NCI-H146 treated with DMSO at 0.1 percent for 48 hours (cell line): Measurements from ENCODE around the gene IGDCC3.

Experiments used
- DNase-seq: peaks from one replicate; lab custom pipeline; 2025; ENCODE audit not compliant: unreplicated experiment; lab: John Stamatoyannopoulos, UW

IGDCC3 gene

DNA sequence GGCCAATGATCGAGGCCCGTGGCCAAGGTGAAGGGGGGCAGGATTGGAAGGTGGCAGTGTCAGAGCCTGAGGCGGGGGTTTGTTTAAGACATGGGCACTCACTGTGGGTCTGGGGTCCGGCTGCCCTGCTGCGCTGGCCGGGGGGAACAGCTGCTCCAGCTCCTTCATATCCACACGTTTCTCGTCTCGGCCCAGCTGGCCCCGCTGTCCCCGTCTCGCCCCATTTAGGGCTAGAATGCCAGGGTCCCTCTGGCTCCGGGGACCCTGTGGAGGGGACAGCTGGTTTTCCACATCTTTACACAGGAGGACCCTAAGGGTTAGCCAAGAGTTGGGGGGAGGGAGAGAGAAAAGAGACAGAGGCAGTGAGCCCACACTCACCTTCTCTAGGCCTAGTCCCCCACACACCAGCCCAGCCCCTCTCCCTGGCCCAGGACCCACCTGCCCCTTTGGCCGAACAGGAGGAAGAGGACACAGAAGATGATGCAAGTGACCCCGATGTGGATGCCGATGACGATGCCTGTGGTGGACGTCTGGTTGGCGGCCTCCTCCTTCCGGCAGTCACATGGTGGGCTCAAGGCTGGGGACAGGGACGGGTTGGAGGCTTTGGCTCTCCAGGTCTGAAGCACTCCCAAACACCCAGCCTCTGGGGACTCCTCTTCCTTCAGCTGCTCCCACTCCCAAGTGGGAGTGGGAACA, 48.4 kb downstream of the IGDCC3 start:
- DNase-seq, result no peak

DNA sequence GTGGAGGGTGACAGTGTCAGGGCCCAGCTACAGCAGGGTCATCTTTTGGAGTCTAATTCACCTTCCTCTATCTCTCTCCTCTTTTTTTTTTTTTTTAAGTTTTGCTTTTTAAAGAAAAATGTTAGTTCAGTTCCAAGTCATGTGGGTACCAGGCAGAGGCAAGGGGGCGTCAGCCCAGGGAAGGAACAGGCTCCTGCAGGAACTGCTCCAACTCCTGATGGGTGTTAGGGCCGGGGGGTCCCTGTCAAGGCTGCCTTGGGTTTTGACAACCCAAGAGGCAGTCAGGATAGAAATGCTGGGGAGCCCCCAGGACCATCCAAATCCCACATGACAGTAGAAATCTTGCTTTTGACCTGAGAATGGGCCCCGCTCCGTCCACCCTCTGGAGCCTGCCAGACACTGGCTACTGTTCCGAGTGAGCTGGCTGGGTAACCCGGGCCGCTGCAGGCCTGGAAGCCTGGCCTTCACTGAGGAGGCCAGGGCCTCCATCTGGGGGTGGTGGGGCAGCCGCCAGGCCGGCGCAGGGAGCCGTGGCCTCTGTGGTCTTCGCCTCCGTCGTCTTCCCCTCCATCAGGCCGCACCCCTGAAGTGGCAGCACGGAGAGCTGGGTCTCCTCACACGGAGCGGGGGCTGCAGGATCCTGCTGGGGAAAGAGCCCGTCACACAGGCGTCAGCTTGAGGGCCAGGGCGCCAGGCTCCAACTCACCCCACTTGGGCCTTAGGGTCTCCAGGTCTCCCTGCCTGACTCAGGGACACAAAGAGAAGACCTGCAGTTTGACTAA, 49.1 kb downstream of the IGDCC3 start:
- no peak for DNase-seq

DNA sequence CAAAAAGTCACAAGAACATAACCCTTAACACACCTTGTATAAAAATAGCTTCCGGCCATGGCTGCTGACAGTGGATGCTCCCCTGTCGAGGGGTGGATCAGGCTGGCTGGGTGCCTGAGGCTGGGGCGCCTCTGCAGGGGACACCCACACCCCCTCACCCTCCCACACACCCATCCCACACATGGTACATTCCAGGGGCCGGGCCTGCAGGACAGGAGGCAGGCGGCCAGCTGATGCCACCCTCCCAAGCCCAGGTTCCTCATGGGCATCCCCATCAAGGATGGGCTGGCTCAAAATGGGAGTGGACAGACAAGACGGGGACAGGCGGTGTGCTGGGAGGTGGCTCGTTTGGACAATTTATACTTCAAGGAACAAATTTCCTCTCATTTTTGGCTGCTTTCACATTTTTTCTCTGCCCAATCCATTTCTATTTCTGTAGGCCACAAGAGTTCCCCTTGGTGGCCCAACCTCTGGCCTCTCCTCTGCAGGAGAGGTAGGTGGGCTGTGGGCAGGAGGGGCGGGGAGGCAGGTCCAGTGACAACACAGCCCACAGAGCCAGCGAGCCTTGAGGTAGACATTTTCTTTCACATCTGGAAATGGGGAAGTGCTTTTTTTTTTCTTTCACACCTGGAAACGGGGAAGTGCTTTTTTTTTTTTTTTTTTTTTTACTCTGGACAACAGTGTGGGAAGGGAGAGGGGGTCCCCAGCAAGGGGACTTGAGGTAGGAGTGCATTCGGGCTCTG, 50.0 kb downstream of the IGDCC3 start:
- no peak for DNase-seq

DNA sequence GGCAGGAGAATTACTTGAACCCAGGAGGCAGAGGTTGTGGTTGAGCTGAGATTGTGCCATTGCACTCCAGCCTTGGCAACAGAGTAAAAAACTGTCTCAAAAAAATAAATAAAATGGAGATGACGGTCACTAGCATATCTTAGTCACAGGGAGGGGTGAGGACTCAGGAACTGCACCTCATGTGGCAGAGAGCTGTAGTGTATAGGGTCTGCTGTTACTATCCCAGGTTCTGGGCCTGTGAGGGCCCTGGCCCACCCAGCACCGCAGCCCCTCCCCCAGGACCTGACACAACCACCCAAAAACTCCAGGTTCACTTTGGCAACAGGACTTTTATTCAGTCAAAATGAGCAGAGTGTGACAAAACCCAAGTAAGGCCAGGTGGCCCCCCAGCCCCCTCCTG, 51.0 kb downstream of the IGDCC3 start:
- DNase-seq, result no peak

DNA sequence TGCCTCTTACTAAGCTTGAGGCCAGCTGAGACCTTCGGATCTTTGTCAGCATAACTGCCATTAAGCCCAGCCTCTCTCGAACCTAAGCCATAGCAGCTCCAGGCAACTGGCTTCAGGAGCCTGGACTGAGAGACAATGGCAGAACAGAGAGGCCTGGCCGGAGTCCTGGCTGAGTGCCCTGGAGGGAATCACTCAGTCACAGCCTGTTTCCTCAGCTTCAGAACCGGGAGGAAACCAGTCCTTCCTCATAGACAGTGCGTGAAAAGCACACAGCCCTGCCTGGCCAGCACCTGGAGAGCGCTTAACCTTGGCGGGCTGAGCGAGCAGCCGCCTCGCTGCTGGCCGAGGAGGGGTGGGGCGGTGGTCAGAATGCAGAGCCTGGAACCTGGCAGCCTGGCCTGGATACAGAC, 51.7 kb downstream of the IGDCC3 start:
- DNase-seq, result no peak

DNA sequence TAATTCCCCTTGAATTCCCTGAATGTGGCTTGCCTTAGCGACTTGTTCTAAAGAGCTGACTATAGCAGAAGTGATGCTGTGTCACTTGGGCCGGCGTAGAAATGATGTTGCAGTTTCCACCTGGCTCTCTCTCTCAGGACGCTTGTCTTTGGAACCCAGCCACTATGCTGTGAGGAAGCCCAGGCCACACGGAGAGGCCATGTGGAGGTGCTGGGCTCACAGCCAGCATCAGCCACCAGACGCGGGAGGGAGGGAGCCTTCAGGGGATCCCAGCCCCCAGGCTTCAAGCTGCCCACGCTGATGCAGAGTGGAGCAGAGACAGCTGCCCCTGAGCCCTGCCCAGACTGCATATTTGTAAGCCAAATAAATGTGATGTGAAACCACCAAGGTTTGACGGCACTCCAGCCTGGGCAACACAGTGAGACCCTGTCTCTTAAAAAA, 54.7 kb downstream of the IGDCC3 start:
- no peak for DNase-seq

DNA sequence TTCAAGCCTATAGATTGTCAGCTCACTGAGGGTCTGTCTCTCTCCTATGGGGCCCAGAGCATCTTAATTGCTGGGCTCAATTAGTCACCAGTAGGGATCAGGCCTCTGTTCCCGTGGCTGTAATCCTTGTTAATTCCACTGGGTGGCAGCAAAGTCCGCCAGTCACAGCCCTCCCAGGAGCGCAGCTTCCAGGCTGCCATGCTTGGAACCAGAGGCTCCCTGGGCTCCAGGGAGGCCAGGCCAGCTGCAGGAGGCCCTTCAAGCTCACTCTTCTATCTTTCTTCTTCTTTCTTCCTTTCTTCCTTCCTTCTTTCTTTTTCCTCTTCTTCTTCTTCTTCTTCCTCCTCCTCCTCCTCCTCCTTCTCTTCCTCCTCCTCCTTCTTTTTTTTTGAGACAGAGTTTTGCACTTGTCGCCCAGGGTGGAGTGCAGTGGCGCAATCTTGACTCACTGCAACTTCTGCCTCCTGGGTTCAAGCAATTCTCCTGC, 58.9 kb downstream of the IGDCC3 start:
- DNase-seq, result peak; percentile 52

DNA sequence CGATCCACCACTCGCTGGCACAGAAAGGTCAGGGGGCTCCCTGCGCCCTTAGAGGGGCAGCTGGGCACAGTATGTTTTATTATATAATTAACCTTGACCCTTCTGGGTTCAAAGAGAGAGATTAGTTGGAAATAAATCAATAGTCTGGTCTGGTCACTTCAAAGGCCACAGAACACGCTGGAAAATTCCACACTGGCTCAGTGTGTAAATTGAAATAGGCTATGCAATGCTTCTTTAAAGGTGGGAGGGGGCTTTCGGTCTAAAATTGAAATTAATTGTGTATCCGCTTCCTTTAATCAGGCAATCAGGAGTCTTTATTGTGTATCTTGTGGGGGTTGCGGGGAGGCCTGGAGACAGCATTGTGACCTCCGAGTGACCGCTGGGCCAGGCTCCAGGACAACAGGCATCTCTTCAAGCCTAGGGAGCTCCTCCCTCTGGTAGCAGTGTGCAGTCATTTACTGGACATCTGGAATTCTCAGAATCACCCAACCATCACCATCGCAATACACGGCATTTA, 65.3 kb downstream of the IGDCC3 start:
- no peak for DNase-seq

DNA sequence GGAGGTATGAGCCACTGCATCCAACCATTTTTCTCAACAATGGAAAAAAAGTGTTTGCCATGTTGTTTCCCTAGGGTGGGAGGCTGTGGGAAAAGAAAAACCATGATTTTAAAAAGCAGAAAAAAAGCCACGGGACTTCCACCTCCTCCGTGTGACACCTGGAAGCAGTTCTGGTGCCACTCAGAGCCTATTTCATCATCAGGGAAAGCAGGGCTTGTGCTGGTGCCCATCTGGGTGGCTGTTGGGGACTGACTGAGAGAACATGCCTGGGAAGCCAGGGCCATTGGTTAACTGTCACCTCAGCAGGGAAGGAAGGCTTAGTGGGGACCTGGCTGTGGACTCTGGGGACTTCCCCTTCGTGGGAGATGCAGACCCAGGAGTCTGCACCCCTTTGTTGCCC, 66.0 kb downstream of the IGDCC3 start:
- no peak for DNase-seq

DNA sequence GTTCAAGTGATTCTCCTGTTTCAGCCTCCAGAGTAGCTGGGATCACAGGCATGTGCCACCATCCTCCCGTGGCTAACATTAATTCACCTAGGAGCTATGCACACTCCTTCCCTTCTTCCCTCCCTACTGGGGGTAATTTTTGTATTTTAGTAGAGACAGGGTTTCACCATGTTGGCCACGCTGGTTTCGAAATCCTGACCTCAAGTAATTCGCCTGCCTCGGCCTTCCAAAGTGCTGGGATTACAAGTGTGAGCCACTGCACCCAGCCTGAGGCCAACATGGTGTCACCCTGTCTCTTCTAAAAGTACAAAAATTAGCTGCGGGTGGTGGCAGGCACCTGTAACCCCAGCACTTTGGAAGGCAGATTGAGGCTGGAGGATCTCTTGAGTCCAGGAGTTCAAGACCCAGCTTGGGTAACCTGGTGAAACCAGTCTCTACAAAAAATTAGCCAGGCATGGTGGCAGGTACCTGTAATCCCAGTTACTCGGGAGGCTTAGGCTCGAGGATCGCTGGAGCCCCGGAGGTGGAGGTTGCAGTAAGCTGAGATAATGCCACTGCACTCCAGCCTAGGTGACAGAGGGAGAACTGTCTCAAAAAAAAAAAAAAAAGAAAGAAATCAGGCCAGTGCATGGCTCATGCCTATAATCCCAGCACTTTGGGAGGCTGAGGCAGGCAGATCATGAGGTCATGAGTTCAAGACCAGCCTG, 67.2 kb downstream of the IGDCC3 start:
- DNase-seq, result no peak

DNA sequence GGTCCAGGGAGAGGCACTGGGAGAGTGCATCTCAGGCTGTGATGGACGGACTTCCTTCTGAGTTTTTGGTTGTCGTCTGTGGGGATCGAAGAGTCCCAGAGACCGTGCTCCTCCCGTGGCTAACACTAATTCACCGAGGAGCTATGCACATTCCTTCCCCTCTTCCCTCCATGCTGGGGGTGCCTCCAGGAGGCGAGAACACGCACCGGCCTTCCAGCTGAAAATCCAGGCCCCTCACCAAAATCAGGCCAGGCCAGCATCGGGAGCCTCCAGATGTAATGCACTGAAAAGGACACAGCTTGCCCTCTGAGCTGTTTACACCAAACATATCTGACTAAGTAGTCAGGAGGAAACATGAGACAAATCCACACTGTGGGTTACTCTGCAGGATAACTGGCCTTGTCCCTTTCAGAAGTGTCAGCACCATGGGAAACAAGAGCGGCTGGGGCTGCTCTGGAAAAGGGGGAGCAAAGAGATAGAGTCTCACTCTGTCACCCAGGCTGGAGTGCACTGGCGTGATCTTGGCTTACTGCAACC, 67.9 kb downstream of the IGDCC3 start:
- DNase-seq, result no peak

DNA sequence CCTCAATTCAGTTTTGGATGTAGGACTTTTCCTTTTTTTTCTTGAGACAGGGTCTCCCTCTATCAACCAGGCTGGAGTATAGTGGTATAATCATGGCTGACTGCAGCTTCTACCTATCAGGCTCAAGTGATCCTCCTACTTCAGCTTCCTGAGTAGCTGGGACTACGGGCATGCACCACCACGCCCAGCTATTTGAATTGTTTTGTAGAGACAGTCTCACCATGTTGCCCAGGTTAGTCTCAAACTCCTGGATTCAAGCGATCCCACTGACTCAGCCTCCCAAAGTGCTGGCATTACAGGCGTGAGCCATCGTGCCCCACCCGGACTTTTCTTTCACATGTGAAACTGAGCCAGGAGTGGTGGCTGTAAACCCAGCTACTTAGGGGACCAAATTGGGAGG, 69.8 kb downstream of the IGDCC3 start:
- no peak for DNase-seq

DNA sequence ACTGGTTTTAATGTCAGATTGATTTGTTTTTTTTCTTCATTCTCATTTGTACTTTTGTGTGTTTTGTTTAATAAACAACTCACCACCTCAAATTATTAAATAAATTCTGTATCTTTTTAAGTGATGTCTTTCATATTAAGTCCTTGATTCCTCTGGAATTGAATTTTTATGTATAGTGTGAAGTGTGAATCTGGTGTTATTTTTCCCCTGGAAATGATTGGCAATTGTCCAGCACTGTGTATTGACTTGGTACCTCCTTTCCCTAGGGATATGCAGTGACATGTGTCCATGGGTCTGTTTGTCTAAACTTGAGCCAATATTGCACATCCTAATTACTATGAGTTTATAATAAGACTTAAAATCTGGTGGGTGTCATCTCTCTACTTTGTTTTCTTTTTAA, 71.3 kb downstream of the IGDCC3 start:
- DNase-seq, result no peak

DNA sequence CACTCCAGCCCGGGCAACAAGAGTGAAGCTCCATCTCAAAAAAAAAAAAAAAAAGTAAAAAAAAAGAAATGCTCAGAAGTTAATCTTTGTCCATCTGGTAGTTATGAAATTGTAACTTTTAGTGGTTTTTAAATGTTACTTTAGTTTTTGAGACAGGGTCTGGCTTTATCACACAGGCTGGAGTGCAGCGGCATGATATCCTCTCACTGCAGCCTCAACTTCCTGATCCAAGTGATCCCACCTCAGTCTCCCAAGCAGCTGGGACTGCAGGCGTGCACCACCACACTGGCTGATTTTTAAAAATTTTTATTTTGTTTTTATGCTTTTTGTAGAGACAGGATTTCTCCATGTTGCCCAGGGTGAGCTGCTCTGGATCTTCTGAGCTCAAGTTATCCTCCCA, 72.0 kb downstream of the IGDCC3 start:
- DNase-seq, result no peak

DNA sequence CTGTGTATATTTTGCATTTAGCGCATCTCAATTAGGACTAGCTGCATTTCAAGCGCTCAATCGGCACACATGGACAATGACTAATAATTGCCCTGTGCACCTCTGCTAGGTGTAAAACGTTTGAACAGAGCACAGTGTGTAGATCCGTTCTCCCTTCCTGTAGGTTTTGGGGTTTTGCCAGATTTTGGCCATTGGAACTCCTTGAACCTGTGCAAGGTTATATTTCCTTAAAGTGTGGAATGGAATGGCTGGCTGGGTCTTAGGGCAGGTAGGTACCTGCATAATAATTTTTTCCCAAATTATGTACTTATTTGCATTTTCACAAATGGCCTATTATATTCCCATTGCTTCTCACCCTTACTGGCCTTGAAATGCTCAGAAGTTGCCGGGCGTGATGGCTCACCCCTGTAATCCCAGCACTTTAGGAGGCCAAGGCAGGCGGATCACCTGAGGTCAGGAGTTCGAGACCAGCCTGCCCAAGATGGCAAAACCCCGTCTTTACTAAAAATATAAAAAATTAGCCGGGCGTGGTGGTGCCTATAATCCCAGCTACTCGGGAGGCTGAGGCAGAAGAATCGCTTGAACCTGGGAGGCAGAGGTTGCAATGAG, 72.5 kb downstream of the IGDCC3 start:
- DNase-seq, result no peak

DNA sequence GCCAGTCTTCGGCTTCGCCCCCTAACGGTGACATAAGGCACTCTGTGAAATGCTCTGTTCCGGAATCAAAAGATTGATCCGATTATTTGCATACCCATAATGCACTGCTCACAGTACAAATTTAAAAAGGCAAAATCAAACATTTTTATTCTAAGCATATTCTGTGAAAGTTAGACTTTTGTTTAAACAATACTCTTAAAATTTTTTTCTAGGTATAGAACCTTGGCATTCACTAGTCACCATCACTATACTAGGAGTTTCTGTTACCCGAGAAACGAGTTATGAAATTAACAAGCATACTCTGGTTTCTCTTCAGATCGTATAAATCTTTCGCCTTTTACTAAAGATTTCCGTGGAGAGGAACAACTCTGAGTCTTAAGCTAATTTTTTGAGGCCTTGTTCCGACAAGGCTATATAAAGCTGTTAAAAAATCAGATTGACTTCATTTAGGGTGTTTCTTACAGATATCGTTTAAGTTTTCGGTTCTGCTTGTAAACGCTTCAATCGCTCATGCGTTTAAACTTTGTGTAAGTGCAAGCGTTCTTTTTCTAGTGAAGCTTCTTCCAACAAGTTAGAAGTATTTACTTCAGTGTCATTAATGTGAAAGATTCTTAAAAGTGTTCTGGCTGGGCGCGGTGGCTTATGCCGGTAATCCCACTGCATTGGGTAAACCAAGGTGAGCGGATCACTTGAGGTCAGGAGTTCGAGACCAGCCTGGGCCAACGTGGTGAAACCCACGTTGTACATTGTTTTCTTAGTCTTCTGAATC, 73.2 kb downstream of the IGDCC3 start, which contains the start of gene RNU5B-1:
TSS of gene RNU5B-1 (plus strand) at position 297 of the 769 bp plus-strand sequence.
- peak; percentile 90 for DNase-seq

DNA sequence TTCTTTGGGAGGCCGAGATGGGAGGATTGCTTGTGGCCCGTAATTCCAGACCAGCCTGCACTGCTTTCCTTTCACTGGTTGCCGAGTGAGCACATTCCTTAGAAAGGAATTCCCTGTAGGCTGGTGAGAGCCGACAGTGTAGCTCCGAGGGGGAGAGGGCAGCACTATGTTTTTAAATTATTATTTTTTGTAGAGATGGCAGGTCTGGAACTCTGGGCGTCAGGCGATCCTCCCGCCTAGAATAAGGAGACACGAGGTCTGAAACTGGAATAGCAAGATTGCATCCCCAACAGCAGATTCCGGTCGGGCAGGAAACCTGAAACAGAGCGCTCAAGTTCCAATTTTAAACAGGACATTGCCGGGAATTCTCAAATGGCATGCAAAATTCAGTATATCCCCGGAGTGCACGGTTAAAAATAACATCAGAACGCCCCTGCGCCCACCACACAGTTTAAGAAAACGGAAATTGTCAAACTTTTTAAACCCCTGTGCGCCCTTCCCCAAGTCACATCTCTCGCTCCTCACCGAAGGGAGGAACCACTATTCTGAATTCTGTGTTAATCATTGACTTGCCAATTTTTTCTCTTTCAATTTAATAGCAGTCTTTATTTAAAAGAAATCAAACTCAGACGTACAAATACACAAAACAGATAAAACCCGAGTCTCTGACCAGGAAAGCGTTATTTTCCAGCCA, 74.0 kb downstream of the IGDCC3 start:
- DNase-seq, result peak; percentile 23

DNA sequence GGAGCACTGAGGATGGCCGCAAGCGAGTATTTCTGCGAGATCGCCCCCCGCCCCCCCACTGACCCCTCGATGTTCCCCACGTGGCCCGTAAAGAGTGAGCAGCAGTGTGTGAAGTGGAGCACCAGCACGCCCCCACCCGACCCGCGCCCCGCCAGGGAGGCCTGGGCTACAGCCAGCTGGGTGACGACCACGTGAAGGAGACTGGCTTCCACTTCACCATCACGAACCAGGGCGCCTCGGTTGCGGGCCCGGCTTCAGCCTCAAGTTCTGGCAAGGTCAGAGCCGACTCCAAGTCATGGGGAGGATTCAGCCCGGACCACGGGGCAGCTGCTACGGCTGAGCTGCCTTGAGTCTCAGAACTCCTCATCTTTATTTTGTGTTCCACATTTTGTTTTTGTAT, 75.7 kb downstream of the IGDCC3 start:
- DNase-seq, result no peak

DNA sequence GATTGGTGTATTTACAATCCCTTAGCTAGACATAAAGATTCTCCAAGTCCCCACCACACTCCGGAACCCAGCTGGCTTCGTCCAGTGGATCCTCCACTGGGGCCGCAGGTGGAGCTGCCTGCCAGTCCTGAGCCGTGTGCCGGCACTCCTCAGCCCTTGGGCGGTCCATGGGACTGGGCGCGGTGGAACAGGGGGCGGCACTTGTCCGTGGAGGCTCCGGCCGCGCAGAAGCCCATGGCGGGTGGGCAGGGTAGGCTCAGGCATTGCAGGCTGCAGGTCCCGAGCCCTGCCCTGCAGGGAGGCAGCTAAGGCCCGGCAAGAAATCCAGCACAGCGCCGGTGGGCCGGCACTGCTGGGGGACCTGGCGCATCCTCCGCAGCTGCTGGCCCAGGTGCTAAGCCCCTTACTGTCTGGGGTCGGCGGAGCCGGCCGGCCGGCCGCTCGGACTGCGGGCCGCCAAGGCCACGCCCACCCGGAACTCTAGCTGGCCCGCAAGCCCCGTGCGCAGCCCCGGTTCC, 76.8 kb downstream of the IGDCC3 start:
- DNase-seq, result no peak
